ENCODE data around the gene SMARCD2. TPM values are rescaled to one million over a fixed set of nuclear protein-coding genes. Genes with fewer than 3 reads are reported as not detected.
"Not testable (repeated sequence)": the region's sequence is repeated elsewhere in the genome, so short reads cannot be mapped to it uniquely, and the experiment has no call there.

SMARCD2 gene
- total RNA-seq (10 to 100 TPM; 28.1 to 52.3 TPM), polyA plus RNA-seq (ENCODE audit: insufficient read length in 2 of 2) (10 to 100 TPM; 24.4 to 36.6 TPM)
- long read RNA-seq, donor 1, transcript SMARCD2-203 (13 exons, 2,716 nt) = major isoform, 8 of 8 reads
- long read RNA-seq, donor 1, partial matches to known transcripts = 0 of 8 reads
- long read RNA-seq, donor 1, other reads (novel, unspliced or antisense) = 0 of 8 reads
- long read RNA-seq, donor 2 = 0 reads
- long read RNA-seq, donor 3 = 0 reads
- long read RNA-seq, donor 4, transcript SMARCD2-203 (13 exons, 2,716 nt) = major isoform, 18 of 47 reads
- long read RNA-seq, donor 4, partial matches to known transcripts = 29 of 47 reads
- long read RNA-seq, donor 4, other reads (novel, unspliced or antisense) = 0 of 47 reads

DNA sequence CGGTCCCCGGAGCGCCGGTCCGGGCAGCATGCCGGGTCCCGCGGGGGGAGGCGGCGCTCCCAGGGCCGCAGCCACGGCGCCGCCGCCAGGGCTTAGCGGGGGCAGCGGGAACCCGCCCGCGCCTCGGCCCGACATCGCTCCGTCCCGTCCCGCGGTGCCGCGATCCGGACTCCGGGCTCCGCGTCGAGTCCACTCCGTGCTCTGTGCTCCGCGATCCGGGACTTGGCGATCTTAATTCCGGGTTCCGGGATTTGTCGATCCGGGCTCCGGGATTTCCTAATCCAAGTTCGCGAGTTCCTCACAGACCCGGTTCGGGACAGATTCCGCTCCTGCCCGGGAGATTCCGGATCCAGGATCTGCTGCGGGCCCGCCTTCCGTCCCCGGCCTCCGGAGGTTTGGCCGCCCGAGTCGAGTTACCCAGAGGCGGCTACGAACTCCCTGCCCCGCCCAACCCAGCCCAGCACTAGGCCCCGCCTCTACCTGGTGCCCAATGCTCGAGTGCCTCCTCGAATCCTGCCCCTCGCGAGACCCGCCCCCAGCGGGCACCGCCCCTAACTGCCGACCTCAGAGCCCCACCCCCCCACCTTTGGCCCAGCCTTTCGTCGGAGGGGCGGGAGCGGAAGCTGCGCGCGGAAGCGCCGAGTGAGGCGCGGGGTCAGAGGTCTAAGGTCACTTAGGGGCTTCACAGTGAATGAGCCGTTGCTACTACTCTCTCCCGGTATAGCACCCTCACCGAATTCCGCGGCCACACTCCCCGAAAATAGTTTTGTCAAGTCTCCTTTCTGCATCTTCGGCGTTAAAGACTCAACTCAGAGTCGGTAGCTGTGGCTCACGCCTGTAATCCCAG, at the start of gene SMARCD2:
Gene SMARCD2, minus strand, starts transcription at position 146 of the 847 bp plus-strand sequence. Its CDS starts 11 bp downstream, at position 135.
- H3K4me3 ChIP-seq (ENCODE audit: low read depth, low read length) = peak within 1 kb of the TSS; percentile 85
- peak; percentile 93 to 99 (median 95) for DNase-seq (ENCODE audit: low read depth in 4 of 6, low spot score in 6 of 6)
- WGBS (ENCODE audit: insufficient coverage) = under 1% methylated on average over 85 of the region's 92 CpGs
- peaks cover 9% of the 10 kb centered on the region for H3K36me3 ChIP-seq (ENCODE audit: control insufficient read depth, insufficient read depth, low read length)
- no peaks in the 10 kb centered on the region for H3K27me3 ChIP-seq (ENCODE audit: control insufficient read depth, insufficient read depth, low read length)
- H3K27ac ChIP-seq (ENCODE audit: low read depth, low read length) = peak within 1 kb of the TSS; percentile 89
- no peaks in the 10 kb centered on the region for H3K9me3 ChIP-seq (ENCODE audit: control insufficient read depth, insufficient read depth, low read length)
- peaks cover 51% of the 10 kb centered on the region for H3K4me1 ChIP-seq (ENCODE audit: control insufficient read depth, insufficient read depth, low read length)

DNA sequence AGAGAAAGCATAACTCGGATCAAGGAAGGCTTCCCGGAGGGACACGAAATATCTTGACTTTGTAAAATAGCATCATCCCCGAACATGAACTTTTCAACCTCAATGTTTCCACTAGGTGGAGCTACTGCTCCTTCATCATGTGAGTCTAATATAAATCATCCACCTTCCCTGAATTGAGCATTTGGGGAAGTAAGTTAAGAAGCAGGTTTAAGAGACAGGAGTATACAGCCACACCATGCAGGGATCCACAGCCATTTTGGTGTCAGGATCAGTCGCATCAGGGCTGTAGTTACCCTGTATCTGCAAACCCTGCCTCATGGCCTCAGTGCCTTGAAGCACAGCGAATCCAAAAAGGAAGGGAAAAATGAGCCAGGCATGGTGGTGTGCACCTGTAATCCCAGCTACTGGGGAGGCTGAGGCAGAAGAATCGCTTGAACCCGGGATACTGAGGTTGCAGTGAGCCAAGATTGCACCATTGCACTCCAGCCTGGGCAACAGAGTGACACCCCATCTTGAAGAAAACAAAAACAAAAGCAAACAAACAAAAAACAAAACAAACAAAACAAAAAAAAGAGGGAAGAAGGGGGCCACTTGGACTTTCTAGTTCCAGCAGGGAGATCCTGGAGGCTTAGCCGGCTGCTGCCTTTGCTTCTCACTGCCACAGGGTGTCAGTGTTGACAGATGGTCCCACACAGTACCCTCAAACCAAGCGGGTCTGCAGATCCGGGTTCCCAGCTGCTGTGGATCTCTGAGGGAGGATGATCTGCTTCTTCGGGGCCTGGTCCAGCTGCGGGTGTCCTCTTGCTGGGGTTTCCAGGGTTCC, 46.8 kb upstream of the SMARCD2 start:
- WGBS (ENCODE audit: insufficient coverage) = 35% methylated on average over 2 of the region's 13 CpGs

DNA sequence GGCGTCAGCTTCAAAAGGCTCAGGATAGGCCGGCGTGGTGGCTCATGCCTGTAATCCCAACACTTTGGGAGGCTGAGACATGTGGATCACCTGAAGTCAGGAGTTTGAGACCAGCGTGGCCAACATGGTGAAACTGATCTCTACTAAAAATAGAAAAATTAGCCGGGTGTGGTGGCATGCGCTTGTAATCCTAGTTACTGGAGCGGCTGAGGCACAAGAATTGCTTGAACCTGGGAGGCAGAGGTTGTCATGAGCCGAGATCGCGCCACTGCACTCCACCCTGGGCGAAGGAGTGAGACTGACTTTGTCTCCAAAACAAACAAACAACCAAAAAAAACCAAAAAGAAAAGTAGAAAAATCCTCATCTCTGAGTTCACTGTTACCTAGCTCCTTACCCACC, 42.6 kb upstream of the SMARCD2 start:
- 97% methylated on average over 6 of the region's 11 CpGs for WGBS (ENCODE audit: insufficient coverage)
- not testable (repeated sequence) for H3K27me3 ChIP-seq (ENCODE audit: control insufficient read depth, insufficient read depth, low read length); H3K4me3 ChIP-seq (ENCODE audit: low read depth, low read length); DNase-seq (ENCODE audit: low read depth in 4 of 6, low spot score in 6 of 6); H3K4me1 ChIP-seq (ENCODE audit: control insufficient read depth, insufficient read depth, low read length); H3K27ac ChIP-seq (ENCODE audit: low read depth, low read length); H3K9me3 ChIP-seq (ENCODE audit: control insufficient read depth, insufficient read depth, low read length); H3K36me3 ChIP-seq (ENCODE audit: control insufficient read depth, insufficient read depth, low read length)

More for the DNA sequence above, 46.8 kb upstream of the SMARCD2 start:
- H3K36me3 ChIP-seq (ENCODE audit: control insufficient read depth, insufficient read depth, low read length); H3K4me3 ChIP-seq (ENCODE audit: low read depth, low read length); H3K9me3 ChIP-seq (ENCODE audit: control insufficient read depth, insufficient read depth, low read length); H3K27me3 ChIP-seq (ENCODE audit: control insufficient read depth, insufficient read depth, low read length); H3K27ac ChIP-seq (ENCODE audit: low read depth, low read length); H3K4me1 ChIP-seq (ENCODE audit: control insufficient read depth, insufficient read depth, low read length): not testable (repeated sequence)
- peak in 2 of 6 donors; percentile 47 to 84 for DNase-seq (ENCODE audit: low read depth in 4 of 6, low spot score in 6 of 6)

DNA sequence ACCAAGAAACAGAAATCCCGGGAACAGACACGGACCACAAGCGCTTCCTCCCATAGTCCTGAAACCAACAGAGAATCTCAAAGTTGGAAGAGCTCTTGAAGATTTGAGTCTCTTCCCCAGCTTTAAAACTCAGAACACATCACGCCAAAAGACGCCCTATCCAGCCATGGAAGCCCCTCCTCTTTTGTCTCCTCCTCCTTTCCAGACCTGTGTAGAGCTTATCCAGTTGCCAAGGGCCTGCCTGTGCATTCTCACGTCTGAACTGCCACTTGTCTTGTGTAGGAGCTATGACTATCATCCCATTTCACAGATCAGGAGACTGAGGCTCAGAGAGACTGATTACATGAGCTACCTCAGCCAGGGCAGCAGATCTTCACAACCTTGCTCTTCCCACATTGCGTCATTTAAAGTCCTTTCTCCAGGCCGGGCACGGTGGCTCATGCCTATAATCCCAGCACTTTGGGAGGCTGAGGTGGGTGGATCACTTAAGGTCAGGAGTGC, 40.2 kb upstream of the SMARCD2 start:
- not testable (repeated sequence) for H3K27me3 ChIP-seq (ENCODE audit: control insufficient read depth, insufficient read depth, low read length); H3K4me3 ChIP-seq (ENCODE audit: low read depth, low read length); H3K27ac ChIP-seq (ENCODE audit: low read depth, low read length); H3K4me1 ChIP-seq (ENCODE audit: control insufficient read depth, insufficient read depth, low read length); H3K36me3 ChIP-seq (ENCODE audit: control insufficient read depth, insufficient read depth, low read length); DNase-seq (ENCODE audit: low read depth in 4 of 6, low spot score in 6 of 6); H3K9me3 ChIP-seq (ENCODE audit: control insufficient read depth, insufficient read depth, low read length)
- 56% methylated on average over 4 of the region's 9 CpGs for WGBS (ENCODE audit: insufficient coverage)

DNA sequence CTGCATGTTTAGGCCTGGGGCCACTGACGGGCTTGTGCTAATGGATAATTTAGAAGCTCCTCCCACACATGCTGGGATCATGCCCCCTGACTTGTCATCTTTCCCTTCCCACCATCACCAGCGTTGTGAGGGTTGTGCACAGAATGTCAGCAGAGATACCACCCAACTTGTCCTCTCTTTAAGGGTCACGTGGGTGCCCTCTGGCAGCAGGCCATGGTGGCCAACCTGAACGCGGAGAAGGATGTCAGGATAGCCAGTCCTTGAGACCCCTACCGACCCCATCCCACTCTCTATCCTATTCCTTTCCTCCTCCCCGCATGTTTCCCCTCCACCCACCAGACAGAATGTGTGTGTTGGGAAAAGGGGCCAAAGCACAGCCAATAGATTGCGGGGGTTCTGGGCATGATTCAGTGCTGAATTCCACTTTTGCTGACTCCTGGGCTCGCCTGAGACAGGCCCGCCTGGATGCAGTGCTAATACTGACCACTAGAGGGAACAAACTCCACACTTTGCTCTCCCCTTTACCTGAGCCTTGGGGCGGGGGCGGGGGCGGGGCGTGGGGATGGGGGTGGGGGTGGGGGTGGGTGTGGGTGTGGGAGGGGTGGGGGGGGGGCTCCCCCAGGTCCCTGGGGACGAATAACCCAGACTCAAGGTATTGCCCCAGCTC, 39.6 kb upstream of the SMARCD2 start, which contains the start of gene GH2:
Gene GH2, minus strand, starts transcription at position 10 of the 667 bp plus-strand sequence. CDS start 143 bp downstream, outside the sequence.
- H3K4me3 ChIP-seq (ENCODE audit: low read depth, low read length) = no peak within 1 kb of the TSS
- no peak within 1 kb of the TSS for H3K27ac ChIP-seq (ENCODE audit: low read depth, low read length)
- H3K4me1 ChIP-seq (ENCODE audit: control insufficient read depth, insufficient read depth, low read length) = no peaks in the 10 kb centered on the region
- peak in 2 of 6 donors; percentile 26 to 43 for DNase-seq (ENCODE audit: low read depth in 4 of 6, low spot score in 6 of 6)
- no peaks in the 10 kb centered on the region for H3K9me3 ChIP-seq (ENCODE audit: control insufficient read depth, insufficient read depth, low read length)
- no peaks in the 10 kb centered on the region for H3K36me3 ChIP-seq (ENCODE audit: control insufficient read depth, insufficient read depth, low read length)
- WGBS (ENCODE audit: insufficient coverage) = 83% methylated on average over 3 of the region's 15 CpGs
- H3K27me3 ChIP-seq (ENCODE audit: control insufficient read depth, insufficient read depth, low read length) = no peaks in the 10 kb centered on the region

DNA sequence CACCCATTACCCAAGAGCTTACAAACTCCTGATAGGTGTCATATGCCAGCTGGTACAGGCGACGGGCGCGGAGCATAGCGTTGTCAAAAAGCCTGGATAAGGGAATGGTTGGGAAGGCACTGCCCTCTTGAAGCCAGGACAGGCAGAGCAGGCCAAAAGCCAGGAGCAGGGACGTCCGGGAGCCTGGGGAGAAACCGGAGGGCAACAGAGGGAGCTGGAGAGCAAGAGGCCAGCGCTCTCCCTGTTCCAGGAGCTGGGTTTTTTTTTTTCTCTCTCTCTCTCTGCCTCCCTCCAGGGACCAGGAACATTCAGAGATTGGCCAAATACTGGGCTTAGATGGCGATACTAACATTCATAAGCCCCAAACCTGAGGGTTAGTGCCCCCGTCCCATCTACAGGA, 38.9 kb upstream of the SMARCD2 start:
- WGBS (ENCODE audit: insufficient coverage) = 38% methylated on average over 9 of the region's 11 CpGs
- not testable (repeated sequence) for H3K27ac ChIP-seq (ENCODE audit: low read depth, low read length); H3K4me3 ChIP-seq (ENCODE audit: low read depth, low read length); H3K9me3 ChIP-seq (ENCODE audit: control insufficient read depth, insufficient read depth, low read length); H3K4me1 ChIP-seq (ENCODE audit: control insufficient read depth, insufficient read depth, low read length); H3K36me3 ChIP-seq (ENCODE audit: control insufficient read depth, insufficient read depth, low read length); H3K27me3 ChIP-seq (ENCODE audit: control insufficient read depth, insufficient read depth, low read length); DNase-seq (ENCODE audit: low read depth in 4 of 6, low spot score in 6 of 6)

DNA sequence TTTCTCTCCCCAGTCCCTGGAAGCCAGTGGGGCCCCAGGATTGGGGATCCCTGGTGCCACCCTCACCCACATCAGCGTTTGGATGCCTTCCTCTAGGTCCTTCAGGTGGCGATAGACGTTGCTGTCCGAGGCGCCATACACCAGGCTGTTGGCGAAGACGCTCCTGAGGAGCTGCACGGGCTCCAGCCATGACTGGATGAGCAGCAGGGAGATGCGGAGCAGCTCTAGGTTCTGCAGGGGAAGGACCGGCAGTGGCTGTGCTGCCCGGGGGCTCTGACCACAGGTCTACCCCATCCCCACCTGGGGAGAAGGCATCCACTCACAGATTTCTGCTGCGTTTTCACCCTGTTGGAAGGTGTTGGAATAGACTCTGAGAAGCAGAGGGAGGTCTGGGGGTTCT, 38.2 kb upstream of the SMARCD2 start:
- H3K9me3 ChIP-seq (ENCODE audit: control insufficient read depth, insufficient read depth, low read length) = no peaks in the 10 kb centered on the region
- no peak overlapping the region for H3K27ac ChIP-seq (ENCODE audit: low read depth, low read length)
- H3K4me1 ChIP-seq (ENCODE audit: control insufficient read depth, insufficient read depth, low read length) = no peaks in the 10 kb centered on the region
- 92% methylated on average over 11 of the region's 12 CpGs for WGBS (ENCODE audit: insufficient coverage)
- H3K4me3 ChIP-seq (ENCODE audit: low read depth, low read length) = no peak overlapping the region
- no peaks in the 10 kb centered on the region for H3K27me3 ChIP-seq (ENCODE audit: control insufficient read depth, insufficient read depth, low read length)
- no peaks in the 10 kb centered on the region for H3K36me3 ChIP-seq (ENCODE audit: control insufficient read depth, insufficient read depth, low read length)
- DNase-seq (ENCODE audit: low read depth in 4 of 6, low spot score in 6 of 6) = no peak

DNA sequence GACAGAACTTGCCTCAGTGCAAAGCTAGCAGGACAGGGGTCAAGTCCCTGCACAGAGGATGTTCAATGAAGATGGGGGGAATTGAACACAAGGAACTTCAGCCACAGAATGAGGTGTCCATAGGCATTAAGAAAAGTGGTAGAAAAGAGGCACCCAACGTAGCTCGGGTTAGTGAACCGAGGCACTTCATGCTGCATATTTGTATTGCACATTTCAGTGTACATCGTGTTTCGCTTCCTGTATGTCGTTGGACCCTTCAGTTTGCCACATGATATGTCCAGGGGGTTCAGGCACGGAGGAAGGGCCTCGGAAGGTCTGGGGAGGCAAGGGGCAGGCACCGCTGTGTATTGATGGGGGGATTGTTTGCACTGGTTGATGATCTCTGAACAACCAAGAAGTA, 35.9 kb upstream of the SMARCD2 start:
- H3K4me3 ChIP-seq (ENCODE audit: low read depth, low read length) = not testable (repeated sequence)

DNA sequence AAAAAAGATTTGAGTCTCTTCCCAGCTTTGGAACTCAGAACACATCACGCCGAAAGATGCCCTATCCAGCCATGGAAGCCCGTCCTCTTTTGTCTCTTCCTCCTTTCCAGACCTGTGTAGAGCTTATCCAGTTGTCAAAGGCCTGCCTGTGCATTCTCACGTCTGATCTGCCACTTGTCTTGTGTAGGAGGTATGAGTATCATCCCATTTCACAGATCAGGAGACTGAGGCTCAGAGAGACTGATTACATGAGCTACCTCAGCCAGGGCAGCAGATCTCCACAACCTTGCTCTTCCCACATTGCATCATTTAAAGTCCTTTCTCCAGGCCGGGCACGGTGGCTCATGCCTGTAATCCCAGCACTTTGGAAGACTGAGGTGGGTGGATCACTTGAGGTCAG, 32.2 kb upstream of the SMARCD2 start:
- not testable (repeated sequence) for H3K27ac ChIP-seq (ENCODE audit: low read depth, low read length); H3K4me1 ChIP-seq (ENCODE audit: control insufficient read depth, insufficient read depth, low read length); H3K9me3 ChIP-seq (ENCODE audit: control insufficient read depth, insufficient read depth, low read length); H3K27me3 ChIP-seq (ENCODE audit: control insufficient read depth, insufficient read depth, low read length); H3K4me3 ChIP-seq (ENCODE audit: low read depth, low read length); DNase-seq (ENCODE audit: low read depth in 4 of 6, low spot score in 6 of 6); H3K36me3 ChIP-seq (ENCODE audit: control insufficient read depth, insufficient read depth, low read length)
- WGBS (ENCODE audit: insufficient coverage) = 86% methylated on average over 2 of the region's 6 CpGs

More for the DNA sequence above, 35.9 kb upstream of the SMARCD2 start:
- H3K4me1 ChIP-seq (ENCODE audit: control insufficient read depth, insufficient read depth, low read length); H3K9me3 ChIP-seq (ENCODE audit: control insufficient read depth, insufficient read depth, low read length); H3K27ac ChIP-seq (ENCODE audit: low read depth, low read length); H3K36me3 ChIP-seq (ENCODE audit: control insufficient read depth, insufficient read depth, low read length); H3K27me3 ChIP-seq (ENCODE audit: control insufficient read depth, insufficient read depth, low read length); DNase-seq (ENCODE audit: low read depth in 4 of 6, low spot score in 6 of 6): not testable (repeated sequence)
- WGBS (ENCODE audit: insufficient coverage) = 96% methylated on average over 6 of the region's 9 CpGs
